ENCODE results near the gene EFCAB7. TPM values are rescaled to one million over a fixed set of nuclear protein-coding genes. Genes with fewer than 3 reads are reported as not detected.
A peak's percentile ranks its signal among the peaks of the same experiment; 100 is the strongest.

Gene EFCAB7
- total and polyA plus RNA-seq, 2 of the 4 experiments (the other 2 are of a cell fraction) = 2.3 TPM

DNA sequence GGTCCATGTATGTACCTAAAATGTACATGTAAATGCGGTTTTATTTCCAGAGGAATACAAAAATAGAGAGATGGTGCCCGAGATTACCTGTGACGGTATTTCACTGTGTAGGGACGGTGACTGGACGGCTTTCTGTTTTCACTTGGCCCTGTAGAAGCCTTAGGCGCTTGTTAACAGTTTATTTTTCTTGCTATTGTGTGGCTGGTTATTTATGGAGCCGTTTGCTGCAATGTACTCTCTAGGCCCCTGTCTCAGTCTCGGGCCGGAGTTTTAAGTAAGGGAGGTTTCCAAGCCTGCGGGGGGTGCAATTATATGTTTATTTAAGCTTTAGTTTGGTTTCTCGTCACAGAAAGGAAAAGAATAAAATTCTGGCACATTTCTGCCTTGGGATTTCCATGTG is 413 bp downstream of the EFCAB7 start:
- peak overlapping the region; percentile 58 for H4K5ac ChIP-seq (ENCODE audit: low read depth, low read length)
- H3K79me1 ChIP-seq (ENCODE audit: low read depth in 1 of 2, low read length in 2 of 2) = peaks cover 0 to 8% of the 10 kb centered on the region in 2 experiments; a peak in 3 of 4 replicates
- ATAC-seq (ENCODE audit: low read depth) = peak; percentile 40
- H2BK15ac ChIP-seq (ENCODE audit: low read depth, low read length) = 0 out of 3 replicates have a peak overlapping the region, but pooled peaks have one; percentile 9
- H3K9ac ChIP-seq (ENCODE audit: low read depth, low read length) = peak overlapping the region; percentile 85
- peak overlapping the region; percentile 66; the same call in 1 of the 2 replicates for H3K4ac ChIP-seq (ENCODE audit: low read depth, low read length)
- peak overlapping the region; percentile 12; the same call in 1 of the 2 replicates for H3K18ac ChIP-seq (ENCODE audit: low read depth, low read length)
- in situ Hi-C loops (cut with MboI; ENCODE audit: low sequenced_read_pairs) (loop anchor here (10.0 kb wide), 1 partner anchor 199 kb away; the partner anchor contains the start of gene FOXD3), dilution Hi-C loops (cut with HindIII; ENCODE audit: low sequenced_read_pairs, unreplicated experiment) (no loop called here), intact Hi-C loops (cut with micrococcal nuclease) (loop anchor here (2.0 to 5.0 kb wide), 2 partner anchors 73 to 196 kb away; no protein-coding TSS in a partner anchor)
- H3K36me3 ChIP-seq (ENCODE audit: control insufficient read depth, insufficient read depth, low read length) = no peaks in the 10 kb centered on the region
- no peak overlapping the region for H2BK120ac ChIP-seq (ENCODE audit: low read depth, low read length)
- H2AFZ ChIP-seq (replicated peaks; ENCODE audit: low read length, poor library complexity) = peak overlapping the region; percentile 91
- H3K27ac ChIP-seq (ENCODE audit: insufficient read depth, low read length) = peak overlapping the region; percentile 85
- H3K4me1 ChIP-seq (ENCODE audit: control insufficient read depth, insufficient read depth, low read length) = no peaks in the 10 kb centered on the region
- H3K14ac ChIP-seq (replicated peaks; ENCODE audit: low read depth, low read length) = peak overlapping the region; percentile 74
- H4K8ac ChIP-seq (ENCODE audit: low read depth in 2 of 2, low read length in 2 of 2) = peak overlapping the region; percentile 58 to 95
- H4K20me1 ChIP-seq (ENCODE audit: insufficient read depth, low read length) = no peaks in the 10 kb centered on the region
- peak overlapping the region; percentile 70 for H3K4me2 ChIP-seq (ENCODE audit: low read depth, low read length)
- POLR2A ChIA-PET (ENCODE audit: unreplicated experiment) = no interaction called here
- peak overlapping the region; percentile 41 for H2BK5ac ChIP-seq (ENCODE audit: low read depth, low read length, poor library complexity, severe bottlenecking)
- TF ChIP-seq CHD1 (IDR thresholded peaks at IDR 0.05; ENCODE audit: low read depth, low read length) = no peak
- no peak for TF ChIP-seq MAFK (IDR thresholded peaks at IDR 0.05; ENCODE audit: low read depth, low read length)
- no peak for TF ChIP-seq RFX5 (IDR thresholded peaks at IDR 0.05; ENCODE audit: low read depth, low read length)
- TF ChIP-seq, protein P1, sequence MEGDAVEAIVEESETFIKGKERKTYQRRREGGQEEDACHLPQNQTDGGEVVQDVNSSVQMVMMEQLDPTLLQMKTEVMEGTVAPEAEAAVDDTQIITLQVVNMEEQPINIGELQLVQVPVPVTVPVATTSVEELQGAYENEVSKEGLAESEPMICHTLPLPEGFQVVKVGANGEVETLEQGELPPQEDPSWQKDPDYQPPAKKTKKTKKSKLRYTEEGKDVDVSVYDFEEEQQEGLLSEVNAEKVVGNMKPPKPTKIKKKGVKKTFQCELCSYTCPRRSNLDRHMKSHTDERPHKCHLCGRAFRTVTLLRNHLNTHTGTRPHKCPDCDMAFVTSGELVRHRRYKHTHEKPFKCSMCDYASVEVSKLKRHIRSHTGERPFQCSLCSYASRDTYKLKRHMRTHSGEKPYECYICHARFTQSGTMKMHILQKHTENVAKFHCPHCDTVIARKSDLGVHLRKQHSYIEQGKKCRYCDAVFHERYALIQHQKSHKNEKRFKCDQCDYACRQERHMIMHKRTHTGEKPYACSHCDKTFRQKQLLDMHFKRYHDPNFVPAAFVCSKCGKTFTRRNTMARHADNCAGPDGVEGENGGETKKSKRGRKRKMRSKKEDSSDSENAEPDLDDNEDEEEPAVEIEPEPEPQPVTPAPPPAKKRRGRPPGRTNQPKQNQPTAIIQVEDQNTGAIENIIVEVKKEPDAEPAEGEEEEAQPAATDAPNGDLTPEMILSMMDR (conservative IDR thresholded peaks at IDR 0.05; ENCODE audit: low read depth, low read length) = no peak
- no peak for TF ChIP-seq MXI1 (IDR thresholded peaks at IDR 0.05; ENCODE audit: borderline replicate concordance, low read depth, low read length)
- TF ChIP-seq, protein P2, sequence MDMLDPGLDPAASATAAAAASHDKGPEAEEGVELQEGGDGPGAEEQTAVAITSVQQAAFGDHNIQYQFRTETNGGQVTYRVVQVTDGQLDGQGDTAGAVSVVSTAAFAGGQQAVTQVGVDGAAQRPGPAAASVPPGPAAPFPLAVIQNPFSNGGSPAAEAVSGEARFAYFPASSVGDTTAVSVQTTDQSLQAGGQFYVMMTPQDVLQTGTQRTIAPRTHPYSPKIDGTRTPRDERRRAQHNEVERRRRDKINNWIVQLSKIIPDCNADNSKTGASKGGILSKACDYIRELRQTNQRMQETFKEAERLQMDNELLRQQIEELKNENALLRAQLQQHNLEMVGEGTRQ (IDR thresholded peaks at IDR 0.05; ENCODE audit: low read depth, low read length) = no peak
- H3K56ac ChIP-seq (ENCODE audit: extremely low read depth, insufficient read depth, low read length) = peak overlapping the region; percentile 30
- 0 out of 2 replicates have a peak overlapping the region, but pooled peaks have one; percentile 26 for H4K91ac ChIP-seq (ENCODE audit: insufficient read depth, low read depth, low read length)
- no peak overlapping the region for H2BK20ac ChIP-seq (ENCODE audit: low read depth, low read length)
- DNase-seq = no peak
- peak overlapping the region; percentile 75 for H3K23ac ChIP-seq (ENCODE audit: low read depth, low read length)
- H3K9me3 ChIP-seq (ENCODE audit: control insufficient read depth, insufficient read depth, low read length) = no peaks in the 10 kb centered on the region
- no peak overlapping the region for H2AK5ac ChIP-seq (ENCODE audit: low read depth, low read length)
- no TSS peak for BruUV-seq (replicated peaks)
- CTCF ChIA-PET = no interaction called here
- peak overlapping the region; percentile 75 for H2AK9ac ChIP-seq (replicated peaks; ENCODE audit: low read depth, low read length, poor library complexity)
- WGBS, 2 experiments (ENCODE audit: extremely low coverage in 2 of 2, insufficient read length in 1 of 2) = 0% methylated on average over 3 of the region's 11 CpGs; no CpG with 5 or more reads in 1 of the 2 experiments
- H3K4me3 ChIP-seq (ENCODE audit: insufficient read depth, low read depth, low read length) = peak overlapping the region; percentile 66
- H3K9me1 ChIP-seq (ENCODE audit: insufficient read depth, low read length) = no peaks in the 10 kb centered on the region; the same call in 1 of the 2 replicates
- H3K27me3 ChIP-seq (ENCODE audit: control insufficient read depth, insufficient read depth, low read length) = no peaks in the 10 kb centered on the region

Measured in IMR-90 (cell line).